Suprapubic skin (tissue), 4 donors: ENCODE measurements around the gene SIGLEC11. TPM values are rescaled to one million over a fixed set of nuclear protein-coding genes. Genes with fewer than 3 reads are reported as not detected.
"Not testable (repeated sequence)": the region's sequence is repeated elsewhere in the genome, so short reads cannot be mapped to it uniquely, and the experiment has no call there.

Experiments
- DNase-seq, 2 donors: peaks; one replicate each; pipeline ENCODE4 v3.0.0-alpha.2; 2019; ENCODE audit warnings: low spot score in 2 of 2
- H3K27ac ChIP-seq: fragments of 200-600 bp; sonication (generic); one replicate; pipeline ENCODE4 v1.5.1; 2019
- H3K27me3 ChIP-seq: fragments of 200-600 bp; sonication (generic); one replicate; pipeline ENCODE4 v1.5.1; 2019
- H3K36me3 ChIP-seq: fragments of 200-600 bp; sonication (generic); one replicate; pipeline ENCODE4 v1.5.1; 2019
- H3K4me1 ChIP-seq: fragments of 200-600 bp; sonication (generic); one replicate; pipeline ENCODE4 v1.5.1; 2019
- H3K4me3 ChIP-seq: fragments of 200-600 bp; sonication (generic); one replicate; pipeline ENCODE4 v1.5.1; 2019; ENCODE audit warnings: mild to moderate bottlenecking
- H3K9me3 ChIP-seq: fragments of 200-600 bp; sonication (generic); one replicate; pipeline ENCODE4 v1.5.1; 2019
- EP300 ChIP-seq: sonication (generic); formaldehyde crosslinking; IDR thresholded peaks from one replicate; pipeline ENCODE4 v1.6.1; 2017; ENCODE audit warnings: antibody characterized with exemption
- POLR2A ChIP-seq, 2 donors: fragments of 450-650 bp; IDR thresholded peaks; one replicate each; pipeline ENCODE4 v1.6.1; 2017; ENCODE audit warnings: antibody characterized with exemption in 2 of 2, mild to moderate bottlenecking in 2 of 2, moderate library complexity in 2 of 2
- POLR2AphosphoS5 ChIP-seq, 3 donors: sonication (generic); formaldehyde crosslinking; IDR thresholded peaks; one replicate each; pipeline ENCODE4 v1.6.1; 2017; ENCODE audit warnings: antibody characterized with exemption in 3 of 3
- WGBS: methylation state at CpG from one replicate; pipeline ENCODE4 v1.1.5; 2018; 5-methylcytosine and 5-hydroxymethylcytosine counted together
- total RNA-seq, 4 donors: library from RNA; depleted of rRNA; stranded (reverse); fragments of >200 nt; gene quantifications; one replicate each; pipeline ENCODE4 v1.1.0, GENCODE V29; 2016
- TF ChIP-seq, protein P1 (sequence below), 2 donors: fragments of 200-600 bp in 1 of 2; fragments of 450-650 bp in 1 of 2; sonication (generic) in 1 of 2; IDR thresholded peaks; one replicate each; pipeline ENCODE4 v1.5.1; 2016 to 2019; ENCODE audit warnings: antibody characterized with exemption in 2 of 2, mild to moderate bottlenecking in 1 of 2, moderate library complexity in 1 of 2

Gene SIGLEC11
- total RNA-seq, 4 donors from 2014 or later: 0.30 TPM; not detected in 3

DNA sequence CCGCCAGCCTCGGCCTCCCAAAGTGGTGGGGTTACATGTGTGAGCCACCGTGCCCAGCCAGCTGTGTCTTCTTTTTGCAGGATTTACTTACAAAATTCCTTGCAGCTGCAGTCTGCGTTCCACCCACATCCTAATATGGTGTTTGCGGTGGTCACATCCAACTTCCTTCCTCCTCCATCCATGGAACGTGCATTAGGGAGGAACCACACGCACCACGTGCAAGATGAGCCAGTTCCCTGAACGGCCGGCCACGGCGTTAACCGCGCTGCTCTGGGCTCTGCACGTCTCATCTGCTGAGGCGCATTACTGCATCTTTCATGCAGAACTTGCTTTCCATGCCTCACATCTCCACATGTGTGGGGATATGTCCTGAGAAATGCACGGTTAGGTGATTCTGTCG, 13.0 kb upstream of the SIGLEC11 start:
- Histone ChIP-seq H3K27ac (no peak overlapping the region), H3K27me3 (peaks cover 8% of the 10 kb centered on the region), H3K4me1 (no peaks in the 10 kb centered on the region), H3K4me3 (no peak overlapping the region), H3K9me3 (no peaks in the 10 kb centered on the region), H3K36me3 (peaks cover 38% of the 10 kb centered on the region)
- no peak for DNase-seq
- 88% methylated on average over 18 of the region's 18 CpGs for WGBS
- no peak for TF ChIP-seq EP300

DNA sequence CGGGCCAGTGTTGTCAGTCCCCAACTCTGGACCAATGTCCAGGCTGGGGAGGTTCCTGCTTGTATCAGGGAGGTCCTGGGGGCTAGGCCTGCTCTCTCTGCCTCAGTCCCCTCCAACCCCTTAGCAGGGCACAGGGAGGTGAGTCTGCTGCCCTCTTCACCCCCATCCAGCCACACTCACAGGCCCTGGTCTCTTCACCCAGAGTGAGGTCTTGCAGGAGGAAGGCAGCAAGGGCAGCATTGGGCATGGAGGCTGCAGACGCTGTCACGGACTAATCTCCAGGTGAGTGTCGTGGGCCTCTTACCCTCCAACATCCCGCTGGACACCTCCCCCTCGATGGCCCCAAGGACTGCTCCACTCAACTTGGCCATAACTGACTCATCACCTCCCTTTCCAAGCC, 11.9 kb upstream of the SIGLEC11 start:
- H3K27me3 ChIP-seq: peaks cover 16% of the 10 kb centered on the region
- no peaks in the 10 kb centered on the region for H3K4me1 ChIP-seq
- TF ChIP-seq EP300 (no peak), POLR2AphosphoS5 (IDR thresholded peaks at IDR 0.05) (no peak), POLR2A (IDR thresholded peaks at IDR 0.05) (no peak)
- TF ChIP-seq, protein P1, sequence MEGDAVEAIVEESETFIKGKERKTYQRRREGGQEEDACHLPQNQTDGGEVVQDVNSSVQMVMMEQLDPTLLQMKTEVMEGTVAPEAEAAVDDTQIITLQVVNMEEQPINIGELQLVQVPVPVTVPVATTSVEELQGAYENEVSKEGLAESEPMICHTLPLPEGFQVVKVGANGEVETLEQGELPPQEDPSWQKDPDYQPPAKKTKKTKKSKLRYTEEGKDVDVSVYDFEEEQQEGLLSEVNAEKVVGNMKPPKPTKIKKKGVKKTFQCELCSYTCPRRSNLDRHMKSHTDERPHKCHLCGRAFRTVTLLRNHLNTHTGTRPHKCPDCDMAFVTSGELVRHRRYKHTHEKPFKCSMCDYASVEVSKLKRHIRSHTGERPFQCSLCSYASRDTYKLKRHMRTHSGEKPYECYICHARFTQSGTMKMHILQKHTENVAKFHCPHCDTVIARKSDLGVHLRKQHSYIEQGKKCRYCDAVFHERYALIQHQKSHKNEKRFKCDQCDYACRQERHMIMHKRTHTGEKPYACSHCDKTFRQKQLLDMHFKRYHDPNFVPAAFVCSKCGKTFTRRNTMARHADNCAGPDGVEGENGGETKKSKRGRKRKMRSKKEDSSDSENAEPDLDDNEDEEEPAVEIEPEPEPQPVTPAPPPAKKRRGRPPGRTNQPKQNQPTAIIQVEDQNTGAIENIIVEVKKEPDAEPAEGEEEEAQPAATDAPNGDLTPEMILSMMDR (IDR thresholded peaks at IDR 0.05): no peak
- WGBS: 89% methylated on average over 6 of the region's 6 CpGs
- peaks cover 27% of the 10 kb centered on the region for H3K36me3 ChIP-seq
- H3K4me3 ChIP-seq: no peak overlapping the region
- no peak overlapping the region for H3K27ac ChIP-seq
- H3K9me3 ChIP-seq: no peaks in the 10 kb centered on the region
- no peak for DNase-seq

DNA sequence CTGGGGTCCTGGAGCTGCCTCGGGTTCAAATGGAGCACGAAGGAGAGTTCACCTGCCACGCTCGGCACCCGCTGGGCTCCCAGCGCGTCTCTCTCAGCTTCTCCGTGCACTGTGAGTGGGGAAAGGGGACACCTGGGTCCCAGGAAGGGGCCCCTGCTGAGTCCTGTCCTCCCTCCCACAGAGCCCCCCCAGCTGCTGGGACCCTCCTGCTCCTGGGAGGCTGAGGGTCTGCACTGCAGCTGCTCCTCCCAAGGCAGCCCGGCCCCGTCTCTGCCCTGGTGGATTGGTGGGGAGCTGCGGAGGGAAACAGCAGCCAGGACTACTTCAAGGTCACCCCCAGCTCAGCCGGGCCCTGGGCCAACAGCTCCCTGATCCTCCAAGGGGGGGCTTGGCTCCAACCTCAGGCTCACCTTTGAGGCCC, 11.0 kb upstream of the SIGLEC11 start:
- 60% methylated on average over 2 of the region's 12 CpGs for WGBS
- H3K36me3 ChIP-seq: peaks cover 18% of the 10 kb centered on the region
- no peaks in the 10 kb centered on the region for H3K4me1 ChIP-seq
- DNase-seq: no peak
- H3K9me3 ChIP-seq: no peaks in the 10 kb centered on the region
- no peak overlapping the region for H3K4me3 ChIP-seq
- H3K27me3 ChIP-seq: peaks cover 16% of the 10 kb centered on the region
- no peak overlapping the region for H3K27ac ChIP-seq
- TF ChIP-seq POLR2A (IDR thresholded peaks at IDR 0.05): no peak
- TF ChIP-seq, protein P1 (IDR thresholded peaks at IDR 0.05): no peak
- TF ChIP-seq POLR2AphosphoS5 (IDR thresholded peaks at IDR 0.05): no peak
- TF ChIP-seq EP300: no peak

DNA sequence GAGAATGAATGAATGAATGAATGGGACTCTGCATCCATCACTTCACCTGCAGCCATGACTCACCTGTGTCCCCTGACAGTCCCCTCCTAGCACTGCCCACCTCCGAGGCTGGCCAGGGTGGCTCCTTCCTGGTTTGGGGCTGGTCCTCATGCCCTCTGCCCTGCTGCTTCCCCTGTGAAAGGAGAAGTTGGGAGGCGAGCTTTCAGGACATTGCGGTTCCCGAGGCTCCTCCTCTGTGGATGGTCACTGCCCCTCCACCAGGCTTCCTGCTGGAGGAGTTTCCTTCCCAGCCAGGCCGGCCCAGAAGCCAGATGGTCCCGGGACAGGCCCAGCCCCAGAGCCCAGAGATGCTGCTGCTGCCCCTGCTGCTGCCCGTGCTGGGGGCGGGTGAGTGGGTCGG, 8.4 kb upstream of the SIGLEC11 start:
- H3K4me3 ChIP-seq, H3K9me3 ChIP-seq, H3K4me1 ChIP-seq, H3K36me3 ChIP-seq, H3K27ac ChIP-seq, DNase-seq: not testable (repeated sequence)
- WGBS: 20% methylated on average over 1 of the region's 9 CpGs
- peaks cover 18% of the 10 kb centered on the region for H3K27me3 ChIP-seq

DNA sequence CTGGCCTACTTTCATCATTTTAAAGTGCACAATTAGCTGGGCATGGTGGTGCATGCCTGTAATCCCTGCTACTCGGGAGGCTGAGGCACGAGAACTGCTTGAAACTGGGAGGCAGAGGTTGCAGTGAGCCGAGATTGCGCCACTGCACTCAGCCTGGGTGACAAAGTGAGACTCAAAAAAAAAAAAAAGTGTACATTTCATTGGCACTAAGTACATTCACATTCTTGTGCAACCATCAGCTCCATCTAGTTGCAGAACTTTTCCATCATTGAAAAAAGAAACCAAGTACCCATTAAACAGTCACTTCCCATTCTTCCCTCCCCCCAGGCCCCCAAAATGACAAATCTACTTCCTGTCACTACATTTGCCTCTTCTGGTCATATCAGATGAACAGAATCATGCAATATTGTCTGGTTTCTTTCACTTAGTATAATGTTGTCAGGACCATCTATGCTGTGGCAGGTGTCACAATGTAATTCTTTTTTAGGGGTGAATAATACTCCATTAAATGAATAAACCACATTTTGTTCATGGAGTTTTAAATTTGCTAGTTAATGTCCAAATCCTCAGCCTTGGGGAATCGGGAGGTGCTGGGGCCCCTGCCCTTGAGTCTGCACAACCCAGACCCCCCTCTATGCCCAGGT, 7.4 kb upstream of the SIGLEC11 start:
- Histone ChIP-seq H3K9me3 (no peaks in the 10 kb centered on the region), H3K4me3 (no peak overlapping the region), H3K27ac (no peak overlapping the region), H3K36me3 (no peaks in the 10 kb centered on the region), H3K4me1 (no peaks in the 10 kb centered on the region), H3K27me3 (peaks cover 18% of the 10 kb centered on the region)
- no peak for TF ChIP-seq POLR2A (IDR thresholded peaks at IDR 0.05)
- TF ChIP-seq, protein P1 (IDR thresholded peaks at IDR 0.05): no peak
- no peak for TF ChIP-seq EP300
- TF ChIP-seq POLR2AphosphoS5 (IDR thresholded peaks at IDR 0.05): no peak
- no peak for DNase-seq
- 72% methylated on average over 5 of the region's 5 CpGs for WGBS

DNA sequence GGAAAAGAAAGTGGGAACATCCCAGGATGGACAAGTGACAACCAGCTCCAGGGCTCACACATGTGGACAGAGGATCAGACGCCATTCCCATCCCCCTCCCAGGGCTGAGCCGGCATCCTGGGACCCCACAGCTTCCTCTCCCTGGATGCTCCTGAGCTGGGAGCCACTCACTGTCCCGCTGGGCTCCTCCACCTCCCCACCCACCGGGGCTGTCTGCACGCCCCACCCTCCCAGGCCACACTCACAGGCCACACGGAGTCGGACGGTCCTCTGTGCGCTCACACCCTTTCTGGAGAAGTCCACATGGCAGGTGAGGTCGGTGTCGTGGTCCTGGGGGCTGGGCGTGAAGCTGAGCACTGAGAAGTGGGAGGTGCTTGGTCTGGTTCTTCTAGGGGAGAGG, 1.1 kb downstream of the SIGLEC11 start:
- H3K9me3 ChIP-seq, H3K36me3 ChIP-seq, H3K27ac ChIP-seq, DNase-seq, H3K4me3 ChIP-seq, H3K4me1 ChIP-seq: not testable (repeated sequence)
- WGBS: no CpG with 5 or more reads among the region's 12 CpGs
- H3K27me3 ChIP-seq: peaks cover 12% of the 10 kb centered on the region

DNA sequence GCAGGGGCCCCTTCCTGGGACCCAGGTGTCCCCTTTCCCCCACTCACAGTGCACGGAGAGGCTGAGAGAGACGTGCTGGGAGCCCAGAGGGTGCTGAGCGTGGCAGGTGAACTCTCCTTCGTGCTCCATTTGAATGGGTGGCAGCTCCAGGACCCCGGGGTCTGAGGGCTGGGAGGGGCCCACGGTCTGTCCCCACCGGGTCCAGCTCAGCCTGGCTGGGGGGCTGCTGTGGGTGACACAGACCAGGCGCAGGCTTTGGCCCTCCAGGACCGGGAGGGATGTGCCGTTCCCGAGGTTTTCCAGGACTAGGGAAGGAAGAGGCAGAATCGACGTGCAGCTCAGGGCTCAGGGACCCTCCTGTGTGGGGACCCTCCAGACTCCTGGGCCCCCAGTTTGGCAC, 2.4 kb downstream of the SIGLEC11 start:
- H3K9me3 ChIP-seq, H3K4me3 ChIP-seq, DNase-seq, H3K27ac ChIP-seq, H3K36me3 ChIP-seq: not testable (repeated sequence)
- Histone ChIP-seq H3K27me3 (peaks cover 12% of the 10 kb centered on the region), H3K4me1 (peaks cover 14% of the 10 kb centered on the region)
- 73% methylated on average over 8 of the region's 13 CpGs for WGBS

DNA sequence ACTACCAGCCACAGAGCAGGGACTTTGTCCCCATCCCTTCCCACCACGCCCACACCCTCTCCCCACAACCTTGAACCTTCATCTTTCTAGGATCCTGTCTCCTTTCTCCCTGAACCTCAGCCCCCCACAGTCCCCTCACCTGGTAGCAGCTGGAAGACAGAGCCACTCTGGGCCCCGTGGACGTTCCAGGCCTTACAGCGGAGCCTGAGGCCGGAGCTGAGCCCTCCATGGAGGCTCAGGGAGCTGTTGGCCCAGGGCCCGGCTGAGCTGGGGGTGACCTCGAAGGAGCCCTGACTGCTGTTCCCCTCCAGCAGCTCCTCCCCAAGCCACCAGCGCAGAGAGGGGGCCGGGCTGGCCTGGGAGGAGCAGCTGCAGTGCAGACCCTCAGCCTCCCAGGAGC, 2.8 kb downstream of the SIGLEC11 start:
- 29% methylated on average over 7 of the region's 9 CpGs for WGBS
- H3K36me3 ChIP-seq, H3K9me3 ChIP-seq, H3K27ac ChIP-seq, H3K4me3 ChIP-seq, DNase-seq: not testable (repeated sequence)
- Histone ChIP-seq H3K27me3 (peaks cover 12% of the 10 kb centered on the region), H3K4me1 (peaks cover 17% of the 10 kb centered on the region)
